Left ventricle myocardium inferior (tissue), 1 donor: ENCODE measurements around the gene TSEN2. TPM values are rescaled to one million over a fixed set of nuclear protein-coding genes. Genes with fewer than 3 reads are reported as not detected.
"Not testable (repeated sequence)": the region's sequence is repeated elsewhere in the genome, so short reads cannot be mapped to it uniquely, and the experiment has no call there.

Source experiments
- DNase-seq: peaks from one replicate; pipeline ENCODE4 v3.0.0-alpha.2; 2020
- H3K27ac ChIP-seq: fragments of 200-600 bp; replicated peaks from 2 replicates; pipeline ENCODE4 v1.8.0; 2021
- H3K27me3 ChIP-seq: fragments of 200-600 bp; 2 replicates; pipeline ENCODE4 v1.8.0; 2021; ENCODE audit warnings: low read depth
- H3K36me3 ChIP-seq: fragments of 200-600 bp; 2 replicates; pipeline ENCODE4 v1.8.0; 2021
- H3K4me1 ChIP-seq: fragments of 200-600 bp; 2 replicates; pipeline ENCODE4 v1.8.0; 2021
- H3K4me3 ChIP-seq: fragments of 200-600 bp; 2 replicates; pipeline ENCODE4 v1.8.0; 2021; ENCODE audit warnings: mild to moderate bottlenecking, moderate library complexity
- H3K9me3 ChIP-seq: fragments of 200-600 bp; replicated peaks from 2 replicates; pipeline ENCODE4 v1.8.0; 2021
- CTCF ChIP-seq: fragments of 200-600 bp; IDR thresholded peaks from 2 replicates; pipeline ENCODE4 v1.8.0; 2021; ENCODE audit warnings: antibody characterized with exemption, mild to moderate bottlenecking, borderline replicate concordance
- intact Hi-C: fragments of 100-400 bp; cut with micrococcal nuclease; formaldehyde crosslinking; loops from one replicate; pipeline ENCODE4 v1.11.0; 2022
- total RNA-seq: library from RNA; stranded (reverse); fragmentation: NEBNext Ultra II Directional; extraction: Animal tissue kit (Norgen Biotek cat#: 25700); gene quantifications from one replicate; pipeline ENCODE4 v1.2.1, GENCODE V29; 2021
- donor health status: DM: no; HTN: yes; CAD: no; lungs with severe emphysema.

The TSEN2 gene
- total RNA-seq, 1 donor from 2014 or later, result 22.5 TPM

DNA sequence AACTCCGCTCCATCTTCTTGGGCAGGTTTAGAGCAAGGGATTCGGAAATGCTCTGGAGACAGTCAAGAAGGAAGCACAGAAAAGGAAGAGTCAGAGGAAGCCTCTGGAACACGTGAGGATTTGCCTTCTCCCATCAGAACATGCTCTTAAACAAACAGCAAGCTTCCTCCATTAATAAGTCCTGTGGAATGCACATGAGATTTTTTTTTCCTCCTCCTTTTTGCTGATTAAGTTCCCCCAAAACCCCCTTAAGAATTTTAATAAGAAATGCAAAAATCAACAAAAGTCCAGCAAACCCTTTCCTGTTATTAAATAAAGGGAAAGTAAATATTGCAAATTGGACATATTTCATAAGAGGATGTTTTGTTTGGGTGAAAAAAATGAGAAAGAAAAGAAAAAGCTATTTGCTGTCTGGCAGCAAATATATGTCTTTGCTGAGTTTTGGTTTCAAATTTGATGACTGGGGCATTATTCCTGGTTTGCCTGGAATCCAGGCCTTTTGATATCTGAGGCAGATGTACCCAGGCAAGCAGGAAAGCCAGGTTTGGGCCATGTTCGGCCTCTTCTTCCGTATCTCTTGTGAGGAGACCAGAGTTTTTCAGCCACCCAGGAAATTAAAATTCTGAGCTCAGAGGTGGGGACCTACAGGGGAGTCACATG lies 7.9 kb upstream of the TSEN2 start:
- Histone ChIP-seq H3K27ac (peak overlapping the region; percentile 9), H3K27me3 (no peaks in the 10 kb centered on the region), H3K9me3 (no peaks in the 10 kb centered on the region), H3K4me3 (no peak overlapping the region), H3K4me1 (peaks cover 21% of the 10 kb centered on the region), H3K36me3 (no peaks in the 10 kb centered on the region)
- intact Hi-C loops, result loop anchor here (5.0 to 10.0 kb wide), 2 partner anchors 182 to 339 kb away; no protein-coding TSS in a partner anchor
- no peak for DNase-seq
- TF ChIP-seq CTCF, result no peak

DNA sequence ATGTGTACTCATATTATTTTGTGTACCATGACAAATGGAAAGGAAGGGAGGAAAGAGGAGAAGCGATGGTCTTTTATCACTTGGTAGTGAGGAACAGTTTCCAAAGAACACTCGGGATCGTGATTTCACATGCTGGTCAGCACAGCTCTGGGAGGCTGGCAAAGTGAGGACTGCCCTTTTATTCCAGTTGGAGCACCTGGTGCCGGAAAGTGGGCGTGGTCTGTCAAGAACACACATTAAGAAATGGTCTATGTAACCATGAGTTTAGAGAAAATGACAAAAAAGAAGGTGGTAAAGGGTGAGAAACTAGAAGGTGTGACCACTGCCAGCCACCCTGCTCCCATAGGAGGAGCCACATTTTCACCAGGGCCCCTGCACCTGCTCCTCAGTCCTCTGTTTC lies 7.0 kb upstream of the TSEN2 start:
- Histone ChIP-seq H3K36me3 (no peaks in the 10 kb centered on the region), H3K4me1 (peaks cover 21% of the 10 kb centered on the region), H3K27me3 (no peaks in the 10 kb centered on the region), H3K27ac (no peak overlapping the region), H3K9me3 (no peaks in the 10 kb centered on the region), H3K4me3 (no peak overlapping the region)
- intact Hi-C loops, result loop anchor here (5.0 to 10.0 kb wide), 2 partner anchors 182 to 340 kb away; no protein-coding TSS in a partner anchor
- TF ChIP-seq CTCF, result no peak
- no peak for DNase-seq

DNA sequence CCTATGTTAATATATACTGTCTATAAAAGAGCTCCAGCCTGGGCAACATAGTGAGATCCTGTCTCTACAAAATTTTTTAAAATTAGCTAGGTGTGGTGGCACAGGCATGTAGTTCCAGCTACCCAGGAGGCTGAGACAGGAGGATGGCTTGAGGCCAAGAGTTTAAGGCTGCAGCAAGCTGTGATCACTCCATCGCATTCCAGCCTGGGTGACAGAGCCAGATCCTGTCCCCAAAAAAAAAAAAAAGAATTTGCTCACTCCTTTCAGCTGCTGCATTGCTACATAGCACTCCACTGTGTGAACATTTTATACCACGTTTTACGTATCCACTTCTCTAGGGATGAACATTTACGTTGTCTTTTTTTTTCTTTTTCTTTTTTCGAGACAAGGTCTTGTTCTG lies 6.0 kb upstream of the TSEN2 start:
- Histone ChIP-seq H3K36me3 (no peaks in the 10 kb centered on the region), H3K9me3 (no peaks in the 10 kb centered on the region), H3K4me1 (peaks cover 23% of the 10 kb centered on the region), H3K27me3 (no peaks in the 10 kb centered on the region), H3K27ac (no peak overlapping the region), H3K4me3 (no peak overlapping the region)
- DNase-seq, result no peak
- TF ChIP-seq CTCF, result no peak
- intact Hi-C loops, result loop anchor here (5.0 to 10.0 kb wide), 2 partner anchors 184 to 341 kb away; no protein-coding TSS in a partner anchor

- H3K27me3 ChIP-seq, DNase-seq, H3K4me3 ChIP-seq, H3K9me3 ChIP-seq, H3K27ac ChIP-seq, H3K36me3 ChIP-seq: not testable (repeated sequence)
- intact Hi-C loops, result loop anchor here (5.0 to 10.0 kb wide), 2 partner anchors 184 to 342 kb away; no protein-coding TSS in a partner anchor
- peaks cover 30% of the 10 kb centered on the region for H3K4me1 ChIP-seq
These were observed 5.1 kb upstream of the TSEN2 start for GRCh38 chr3:12479198-12479597.

DNA sequence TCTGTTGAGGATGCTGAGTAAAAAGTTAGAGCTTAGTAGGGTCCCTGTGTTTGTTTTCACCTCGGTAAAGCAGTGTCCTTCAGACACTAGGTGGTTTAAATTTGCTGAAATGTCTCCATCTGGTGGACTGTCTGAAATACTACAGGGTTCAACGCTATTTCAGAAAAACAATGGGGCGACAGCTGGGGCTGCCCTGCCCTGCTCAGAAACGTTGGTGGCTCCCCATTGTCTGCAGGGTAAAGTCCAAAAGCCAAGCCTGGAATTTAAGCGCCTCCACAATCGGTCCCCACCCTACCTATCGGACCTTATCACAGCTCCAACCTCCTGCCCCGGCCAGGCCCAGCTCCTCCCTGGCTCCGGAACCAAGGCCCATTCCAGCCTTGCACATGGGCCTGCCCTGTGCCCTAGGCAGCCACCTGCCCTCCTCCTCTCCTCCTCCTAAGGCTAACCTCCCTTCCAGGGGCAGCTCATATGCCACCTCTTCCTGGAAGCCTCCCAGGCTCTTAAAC lies 4.3 kb upstream of the TSEN2 start:
- Histone ChIP-seq H3K4me1 (peaks cover 36% of the 10 kb centered on the region), H3K27ac (peak overlapping the region; percentile 18), H3K36me3 (no peaks in the 10 kb centered on the region), H3K27me3 (no peaks in the 10 kb centered on the region), H3K4me3 (no peak overlapping the region), H3K9me3 (no peaks in the 10 kb centered on the region)
- DNase-seq, result peak; percentile 28
- intact Hi-C loops, result loop anchor here (5.0 to 10.0 kb wide), 2 partner anchors 185 to 343 kb away; no protein-coding TSS in a partner anchor
- TF ChIP-seq CTCF, result peak; percentile 81

DNA sequence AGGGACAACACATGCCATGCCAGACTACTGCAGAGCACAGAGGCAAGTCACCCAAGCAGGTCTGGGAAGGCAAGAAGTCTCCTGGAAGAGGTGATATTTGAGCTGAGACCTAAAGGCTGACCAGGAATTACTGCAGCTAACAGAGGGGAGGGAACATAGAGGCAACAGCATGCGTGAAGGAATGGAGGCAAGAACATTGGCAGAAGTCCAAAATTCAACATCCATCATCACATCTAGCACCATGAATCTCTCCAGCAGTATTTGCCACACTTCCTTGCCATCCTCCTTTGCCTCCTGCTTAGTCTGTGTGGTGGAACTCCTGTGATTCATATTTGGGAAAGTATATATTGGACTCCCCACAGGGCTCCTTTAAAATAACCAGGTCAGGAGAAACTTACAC lies 870 bp upstream of the TSEN2 start:
- Histone ChIP-seq H3K9me3 (no peaks in the 10 kb centered on the region), H3K27me3 (no peaks in the 10 kb centered on the region), H3K4me1 (peaks cover 39% of the 10 kb centered on the region), H3K36me3 (no peaks in the 10 kb centered on the region), H3K4me3 (peak overlapping the region; percentile 80), H3K27ac (peak overlapping the region; percentile 87)
- no peak for TF ChIP-seq CTCF
- intact Hi-C loops, result no loop called here
- DNase-seq, result no peak
